Measurements from ENCODE around the gene LRRN4CL. TPM values are rescaled to one million over a fixed set of nuclear protein-coding genes. Genes with fewer than 3 reads are reported as not detected.
A peak's percentile ranks its signal among the peaks of the same experiment; 100 is the strongest.

LRRN4CL gene
- total and polyA plus RNA-seq, 2 of the 4 experiments (the other 2 are of a cell fraction) = 0.36 to 0.84 TPM

DNA sequence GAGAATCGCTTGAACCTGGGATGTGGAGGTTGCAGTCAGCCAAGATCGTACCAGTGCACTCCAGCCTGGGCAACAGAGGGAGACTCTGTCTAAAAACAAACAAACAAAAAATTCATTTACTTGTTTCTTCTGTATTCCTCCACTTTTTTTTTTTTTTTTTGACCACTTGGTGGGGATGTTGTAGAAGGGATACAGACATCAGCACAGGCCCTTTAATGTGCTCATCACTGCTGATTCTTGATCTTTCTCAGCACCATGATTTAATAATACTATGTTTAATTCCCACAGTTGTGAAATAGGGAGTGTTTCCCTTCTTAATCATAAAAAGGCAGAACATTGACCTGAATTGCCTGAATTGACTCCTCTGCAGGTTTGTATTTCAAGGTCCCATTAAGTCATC is 43.5 kb upstream of the LRRN4CL start:
- BruUV-seq (replicated peaks) = no TSS peak
- intact Hi-C loops (cut with micrococcal nuclease) = no loop called here
- H2BK120ac ChIP-seq (ENCODE audit: low read depth, low read length) = no peak overlapping the region

More for the DNA sequence above, 43.5 kb upstream of the LRRN4CL start:
- H3K9ac ChIP-seq (ENCODE audit: low read depth, low read length) = no peak overlapping the region
- no peak overlapping the region for H3K4ac ChIP-seq (ENCODE audit: low read depth, low read length)
- peaks cover 3% of the 10 kb centered on the region for H4K20me1 ChIP-seq (ENCODE audit: insufficient read depth, low read length)
- no peak overlapping the region for H3K23ac ChIP-seq (ENCODE audit: low read depth, low read length)
- H2AK5ac ChIP-seq (ENCODE audit: low read depth, low read length) = no peak overlapping the region
- no peak overlapping the region for H2BK15ac ChIP-seq (ENCODE audit: low read depth, low read length)
- no peak overlapping the region for H3K18ac ChIP-seq (ENCODE audit: low read depth, low read length)
- TF ChIP-seq FOS (IDR thresholded peaks at IDR 0.05; ENCODE audit: low read depth, low read length) = no peak
- TF ChIP-seq, protein P1, sequence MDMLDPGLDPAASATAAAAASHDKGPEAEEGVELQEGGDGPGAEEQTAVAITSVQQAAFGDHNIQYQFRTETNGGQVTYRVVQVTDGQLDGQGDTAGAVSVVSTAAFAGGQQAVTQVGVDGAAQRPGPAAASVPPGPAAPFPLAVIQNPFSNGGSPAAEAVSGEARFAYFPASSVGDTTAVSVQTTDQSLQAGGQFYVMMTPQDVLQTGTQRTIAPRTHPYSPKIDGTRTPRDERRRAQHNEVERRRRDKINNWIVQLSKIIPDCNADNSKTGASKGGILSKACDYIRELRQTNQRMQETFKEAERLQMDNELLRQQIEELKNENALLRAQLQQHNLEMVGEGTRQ (IDR thresholded peaks at IDR 0.05; ENCODE audit: low read depth, low read length) = no peak
- peak; percentile 46 for TF ChIP-seq RAD21 (IDR thresholded peaks at IDR 0.05; ENCODE audit: low read length)
- TF ChIP-seq CEBPB (IDR thresholded peaks at IDR 0.05; ENCODE audit: low read depth, low read length) = 0 out of 2 replicates have a peak, but pooled peaks have one; percentile 21
- no peak for TF ChIP-seq MAZ (IDR thresholded peaks at IDR 0.05; ENCODE audit: borderline replicate concordance, low read depth, low read length)
- TF ChIP-seq, protein P2, sequence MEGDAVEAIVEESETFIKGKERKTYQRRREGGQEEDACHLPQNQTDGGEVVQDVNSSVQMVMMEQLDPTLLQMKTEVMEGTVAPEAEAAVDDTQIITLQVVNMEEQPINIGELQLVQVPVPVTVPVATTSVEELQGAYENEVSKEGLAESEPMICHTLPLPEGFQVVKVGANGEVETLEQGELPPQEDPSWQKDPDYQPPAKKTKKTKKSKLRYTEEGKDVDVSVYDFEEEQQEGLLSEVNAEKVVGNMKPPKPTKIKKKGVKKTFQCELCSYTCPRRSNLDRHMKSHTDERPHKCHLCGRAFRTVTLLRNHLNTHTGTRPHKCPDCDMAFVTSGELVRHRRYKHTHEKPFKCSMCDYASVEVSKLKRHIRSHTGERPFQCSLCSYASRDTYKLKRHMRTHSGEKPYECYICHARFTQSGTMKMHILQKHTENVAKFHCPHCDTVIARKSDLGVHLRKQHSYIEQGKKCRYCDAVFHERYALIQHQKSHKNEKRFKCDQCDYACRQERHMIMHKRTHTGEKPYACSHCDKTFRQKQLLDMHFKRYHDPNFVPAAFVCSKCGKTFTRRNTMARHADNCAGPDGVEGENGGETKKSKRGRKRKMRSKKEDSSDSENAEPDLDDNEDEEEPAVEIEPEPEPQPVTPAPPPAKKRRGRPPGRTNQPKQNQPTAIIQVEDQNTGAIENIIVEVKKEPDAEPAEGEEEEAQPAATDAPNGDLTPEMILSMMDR (conservative IDR thresholded peaks at IDR 0.05; ENCODE audit: low read depth, low read length) = peak; percentile 28; the same call in 1 of the 2 replicates
- no peak for TF ChIP-seq RFX5 (IDR thresholded peaks at IDR 0.05; ENCODE audit: low read depth, low read length)
- H2AK9ac ChIP-seq (replicated peaks; ENCODE audit: low read depth, low read length, poor library complexity) = no peak overlapping the region
- H3K27me3 ChIP-seq (ENCODE audit: control insufficient read depth, insufficient read depth, low read length) = no peaks in the 10 kb centered on the region
- no peak overlapping the region for H3K4me3 ChIP-seq (ENCODE audit: insufficient read depth, low read depth, low read length)
- no CpG with 5 or more reads among the region's 2 CpGs for WGBS, 2 experiments (ENCODE audit: extremely low coverage in 2 of 2, insufficient read length in 1 of 2)
- H3K27ac ChIP-seq (ENCODE audit: insufficient read depth, low read length) = no peak overlapping the region
- no peaks in the 10 kb centered on the region for H3K9me3 ChIP-seq (ENCODE audit: control insufficient read depth, insufficient read depth, low read length)
- no peak overlapping the region for H2BK20ac ChIP-seq (ENCODE audit: low read depth, low read length)
- no peak overlapping the region for H2BK5ac ChIP-seq (ENCODE audit: low read depth, low read length, poor library complexity, severe bottlenecking)
- no peak overlapping the region for H4K91ac ChIP-seq (ENCODE audit: insufficient read depth, low read depth, low read length)
- peaks cover 2% of the 10 kb centered on the region; the same call in 1 of the 2 replicates for H3K4me1 ChIP-seq (ENCODE audit: control insufficient read depth, insufficient read depth, low read length)
- dilution Hi-C loops (cut with HindIII; ENCODE audit: low sequenced_read_pairs, unreplicated experiment) (no loop called here), in situ Hi-C loops (cut with MboI; ENCODE audit: low sequenced_read_pairs) (no loop called here)
- H3K4me2 ChIP-seq (ENCODE audit: low read depth, low read length) = no peak overlapping the region
- peaks cover 16 to 40% of the 10 kb centered on the region in 2 experiments for H3K79me1 ChIP-seq (ENCODE audit: low read depth in 1 of 2, low read length in 2 of 2)
- no peak overlapping the region for H4K8ac ChIP-seq (ENCODE audit: low read depth in 2 of 2, low read length in 2 of 2)
- ChIA-PET POLR2A (ENCODE audit: unreplicated experiment) (no interaction called here), CTCF (interaction anchor here (0.7 kb wide), 1 partner anchor 13 kb away, joined by 3 read pairs; no protein-coding TSS in a partner anchor)
- DNase-seq (peak; percentile 36), ATAC-seq (ENCODE audit: low read depth) (no peak)
- H4K5ac ChIP-seq (ENCODE audit: low read depth, low read length) = no peak overlapping the region
- no peaks in the 10 kb centered on the region for H3K9me1 ChIP-seq (ENCODE audit: insufficient read depth, low read length)
- H3K56ac ChIP-seq (ENCODE audit: extremely low read depth, insufficient read depth, low read length) = no peak overlapping the region
- peaks cover 18% of the 10 kb centered on the region for H3K36me3 ChIP-seq (ENCODE audit: control insufficient read depth, insufficient read depth, low read length)
- H3K14ac ChIP-seq (replicated peaks; ENCODE audit: low read depth, low read length) = no peak overlapping the region
- no peak overlapping the region for H2AFZ ChIP-seq (replicated peaks; ENCODE audit: low read length, poor library complexity)
